OCI-LY1 (cell line): ENCODE results near the gene COL5A2.

ENCODE experiments used
- EZH2 ChIP-seq: fragments of 200-600 bp; sonication (generic), shearing (Covaris generic); IDR thresholded peaks from 2 replicates; pipeline ENCODE4 v1.8.0; 2017; ENCODE audit warnings: borderline replicate concordance, mixed run types, mild to moderate bottlenecking, antibody characterized with exemption, low read length, moderate library complexity, mixed read lengths
- TF ChIP-seq, protein P1 (sequence below): fragments of 200-600 bp; sonication (generic), shearing (Covaris generic); IDR thresholded peaks from 2 replicates; pipeline ENCODE4 v1.5.1; 2017; ENCODE audit warnings: mild to moderate bottlenecking, antibody characterized with exemption, low read length, moderate library complexity, mixed read lengths

- no peak for TF ChIP-seq EZH2
- TF ChIP-seq, protein P1, sequence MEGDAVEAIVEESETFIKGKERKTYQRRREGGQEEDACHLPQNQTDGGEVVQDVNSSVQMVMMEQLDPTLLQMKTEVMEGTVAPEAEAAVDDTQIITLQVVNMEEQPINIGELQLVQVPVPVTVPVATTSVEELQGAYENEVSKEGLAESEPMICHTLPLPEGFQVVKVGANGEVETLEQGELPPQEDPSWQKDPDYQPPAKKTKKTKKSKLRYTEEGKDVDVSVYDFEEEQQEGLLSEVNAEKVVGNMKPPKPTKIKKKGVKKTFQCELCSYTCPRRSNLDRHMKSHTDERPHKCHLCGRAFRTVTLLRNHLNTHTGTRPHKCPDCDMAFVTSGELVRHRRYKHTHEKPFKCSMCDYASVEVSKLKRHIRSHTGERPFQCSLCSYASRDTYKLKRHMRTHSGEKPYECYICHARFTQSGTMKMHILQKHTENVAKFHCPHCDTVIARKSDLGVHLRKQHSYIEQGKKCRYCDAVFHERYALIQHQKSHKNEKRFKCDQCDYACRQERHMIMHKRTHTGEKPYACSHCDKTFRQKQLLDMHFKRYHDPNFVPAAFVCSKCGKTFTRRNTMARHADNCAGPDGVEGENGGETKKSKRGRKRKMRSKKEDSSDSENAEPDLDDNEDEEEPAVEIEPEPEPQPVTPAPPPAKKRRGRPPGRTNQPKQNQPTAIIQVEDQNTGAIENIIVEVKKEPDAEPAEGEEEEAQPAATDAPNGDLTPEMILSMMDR = no peak
Measured at GRCh38 chr2:189015359-189015758, 164.2 kb downstream of the COL5A2 start.
